ENCODE results near the gene LRFN2. TPM values are rescaled to one million over a fixed set of nuclear protein-coding genes. Genes with fewer than 3 reads are reported as not detected.
A peak's percentile ranks its signal among the peaks of the same experiment; 100 is the strongest.

Gene LRFN2
- total RNA-seq, 3 donors from 2014 or later (not counting 1 experiment from before 2014, with no cell fraction given) = 3.0 to 3.6 (median 3.5) TPM

GRCh38 chr6:40586369-40587201 is 579 bp downstream of the LRFN2 start:
- Mint-ChIP-seq H3K27ac (peak overlapping the region; percentile 68 to 88), H3K27me3 (ENCODE audit: low read depth in 2 of 2) (no peaks in the 10 kb centered on the region), H3K4me3 (peak overlapping the region; percentile 94), H3K36me3 (no peaks in the 10 kb centered on the region), H3K4me1 (peaks cover 0 to 56% of the 10 kb centered on the region in 2 donors), H3K9me3 (no peaks in the 10 kb centered on the region)
- TF ChIP-seq, protein P1, sequence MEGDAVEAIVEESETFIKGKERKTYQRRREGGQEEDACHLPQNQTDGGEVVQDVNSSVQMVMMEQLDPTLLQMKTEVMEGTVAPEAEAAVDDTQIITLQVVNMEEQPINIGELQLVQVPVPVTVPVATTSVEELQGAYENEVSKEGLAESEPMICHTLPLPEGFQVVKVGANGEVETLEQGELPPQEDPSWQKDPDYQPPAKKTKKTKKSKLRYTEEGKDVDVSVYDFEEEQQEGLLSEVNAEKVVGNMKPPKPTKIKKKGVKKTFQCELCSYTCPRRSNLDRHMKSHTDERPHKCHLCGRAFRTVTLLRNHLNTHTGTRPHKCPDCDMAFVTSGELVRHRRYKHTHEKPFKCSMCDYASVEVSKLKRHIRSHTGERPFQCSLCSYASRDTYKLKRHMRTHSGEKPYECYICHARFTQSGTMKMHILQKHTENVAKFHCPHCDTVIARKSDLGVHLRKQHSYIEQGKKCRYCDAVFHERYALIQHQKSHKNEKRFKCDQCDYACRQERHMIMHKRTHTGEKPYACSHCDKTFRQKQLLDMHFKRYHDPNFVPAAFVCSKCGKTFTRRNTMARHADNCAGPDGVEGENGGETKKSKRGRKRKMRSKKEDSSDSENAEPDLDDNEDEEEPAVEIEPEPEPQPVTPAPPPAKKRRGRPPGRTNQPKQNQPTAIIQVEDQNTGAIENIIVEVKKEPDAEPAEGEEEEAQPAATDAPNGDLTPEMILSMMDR (IDR thresholded peaks at IDR 0.05) = no peak
- DNase-seq (peak in 1 of 2 donors; percentile 22), ATAC-seq (no peak)
- Histone ChIP-seq H3K4me3 (ENCODE audit: low read length) (peak overlapping the region; percentile 47), H3K27me3 (ENCODE audit: control insufficient read depth, insufficient read depth, low read length) (peaks cover 3% of the 10 kb centered on the region), H3K27ac (ENCODE audit: low read length) (no peak overlapping the region), H3K4me1 (ENCODE audit: control insufficient read depth, insufficient read depth, low read length) (peaks cover 45% of the 10 kb centered on the region), H3K36me3 (ENCODE audit: control insufficient read depth, insufficient read depth, low read length) (no peaks in the 10 kb centered on the region), H3K9me3 (ENCODE audit: control insufficient read depth, insufficient read depth, low read length) (no peaks in the 10 kb centered on the region)
- intact Hi-C loops (cut with micrococcal nuclease) = loop anchor here (1.0 kb wide), 1 partner anchor 258 kb away; no protein-coding TSS in a partner anchor
- 5% methylated on average over 51 of the region's 55 CpGs for WGBS (ENCODE audit: insufficient coverage)

DNA sequence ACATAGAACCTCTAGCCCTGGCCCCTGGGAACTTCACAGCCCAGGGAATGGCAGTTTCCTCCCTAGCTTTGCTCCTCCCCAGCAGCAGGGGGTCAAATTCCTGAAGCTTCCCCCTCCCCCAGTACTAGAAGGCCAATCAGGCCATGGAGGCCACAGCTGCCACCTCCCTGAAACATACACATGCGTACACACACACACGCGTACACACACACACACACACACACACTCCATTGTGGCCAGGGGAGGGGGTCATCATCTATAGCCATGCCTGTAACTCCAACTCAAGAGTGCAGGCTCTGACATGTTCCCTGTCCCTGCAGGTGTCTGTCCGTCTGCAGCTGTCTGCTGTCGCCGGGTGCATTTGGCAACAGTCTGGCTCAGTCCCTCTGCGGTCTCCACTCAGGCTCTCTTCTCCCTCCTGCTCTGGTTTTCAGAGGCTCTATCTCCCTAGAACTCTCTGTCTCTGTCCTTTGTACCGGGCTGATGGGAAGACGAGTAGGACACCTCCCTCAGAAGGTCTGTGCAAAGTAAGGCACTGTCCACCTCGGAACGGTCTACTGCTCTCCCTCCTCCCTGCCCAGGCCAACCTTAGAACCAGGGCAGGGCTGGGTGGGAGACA is 1.4 kb downstream of the LRFN2 start:
- H3K27ac Mint-ChIP-seq = peak overlapping the region in 1 of 2 donors; percentile 88
- intact Hi-C loops (cut with micrococcal nuclease) = no loop called here
- ATAC-seq (no peak), DNase-seq (no peak)
- Histone ChIP-seq H3K9me3 (ENCODE audit: control insufficient read depth, insufficient read depth, low read length) (no peaks in the 10 kb centered on the region), H3K4me3 (ENCODE audit: low read length) (no peak overlapping the region), H3K36me3 (ENCODE audit: control insufficient read depth, insufficient read depth, low read length) (no peaks in the 10 kb centered on the region), H3K27me3 (ENCODE audit: control insufficient read depth, insufficient read depth, low read length) (peaks cover 3% of the 10 kb centered on the region), H3K4me1 (ENCODE audit: control insufficient read depth, insufficient read depth, low read length) (peaks cover 45% of the 10 kb centered on the region), H3K27ac (ENCODE audit: low read length) (no peak overlapping the region)
- peak overlapping the region; percentile 94 for H3K4me3 Mint-ChIP-seq
- WGBS (ENCODE audit: insufficient coverage) = 71% methylated on average over 11 of the region's 11 CpGs
- H3K4me1 Mint-ChIP-seq = peaks cover 0 to 56% of the 10 kb centered on the region in 2 donors
- no peaks in the 10 kb centered on the region for H3K36me3 Mint-ChIP-seq
- H3K27me3 Mint-ChIP-seq (ENCODE audit: low read depth in 2 of 2) = no peaks in the 10 kb centered on the region
- TF ChIP-seq, protein P1 (IDR thresholded peaks at IDR 0.05) = no peak
- H3K9me3 Mint-ChIP-seq = no peaks in the 10 kb centered on the region

- WGBS (ENCODE audit: insufficient coverage) = 73% methylated on average over 4 of the region's 4 CpGs
- ATAC-seq = no peak
- Mint-ChIP-seq H3K36me3 (no peaks in the 10 kb centered on the region), H3K4me1 (peaks cover 0 to 56% of the 10 kb centered on the region in 2 donors), H3K9me3 (no peaks in the 10 kb centered on the region), H3K27me3 (ENCODE audit: low read depth in 2 of 2) (no peaks in the 10 kb centered on the region), H3K4me3 (peak overlapping the region; percentile 94), H3K27ac (peak overlapping the region; percentile 46 to 88)
- Histone ChIP-seq H3K4me3 (ENCODE audit: low read length) (no peak overlapping the region), H3K36me3 (ENCODE audit: control insufficient read depth, insufficient read depth, low read length) (no peaks in the 10 kb centered on the region), H3K4me1 (ENCODE audit: control insufficient read depth, insufficient read depth, low read length) (peaks cover 45% of the 10 kb centered on the region), H3K27ac (ENCODE audit: low read length) (no peak overlapping the region), H3K27me3 (ENCODE audit: control insufficient read depth, insufficient read depth, low read length) (peaks cover 3% of the 10 kb centered on the region), H3K9me3 (ENCODE audit: control insufficient read depth, insufficient read depth, low read length) (no peaks in the 10 kb centered on the region)
- TF ChIP-seq, protein P1 (IDR thresholded peaks at IDR 0.05) = no peak
- intact Hi-C loops (cut with micrococcal nuclease) = no loop called here
- DNase-seq = no peak
Observed at GRCh38 chr6:40585223-40585622, 1.9 kb downstream of the LRFN2 start.

Measured in natural killer cell (primary cell).